ENCODE data around the gene GP1BA.

Gene GP1BA

DNA sequence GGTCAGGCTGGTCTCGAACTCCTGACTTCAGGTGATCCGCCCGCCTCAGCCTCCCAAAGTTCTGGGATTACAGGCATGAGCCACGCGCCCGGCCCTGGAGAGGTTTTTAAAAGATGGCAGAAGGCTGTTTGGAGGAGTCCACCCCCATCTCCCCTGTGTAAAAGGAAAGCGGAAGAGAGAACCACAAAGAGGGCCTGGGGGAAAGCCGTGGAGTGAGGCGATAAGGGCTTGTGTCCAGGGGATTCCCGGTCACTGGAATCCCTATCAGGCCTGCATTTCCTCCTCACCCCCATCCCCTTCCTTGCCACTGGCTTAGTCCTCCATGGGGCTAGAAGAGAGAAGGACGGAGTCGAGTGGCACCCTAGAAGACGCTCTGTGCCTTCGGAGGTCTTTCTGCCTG is at the start of gene GP1BA:
GP1BA (plus strand) TSS at position 315 of the 400 bp plus-strand sequence. CDS start 328 bp downstream, outside the sequence.
- no peaks in the 10 kb centered on the region for H3K9me2 ChIP-seq (replicated peaks; ENCODE audit: control insufficient read depth, low read length)
- H4K20me1 ChIP-seq (ENCODE audit: control insufficient read depth, insufficient read depth, low read depth, low read length) = no peaks in the 10 kb centered on the region; the same call in 1 of the 2 replicates
- no peaks in the 10 kb centered on the region for H3K27me3 ChIP-seq (ENCODE audit: control insufficient read depth, low read length)
- peaks cover 11% of the 10 kb centered on the region for H3K4me1 ChIP-seq (ENCODE audit: control insufficient read depth, low read length)
- H3F3A ChIP-seq (ENCODE audit: control insufficient read depth, insufficient read depth) = no peaks in the 10 kb centered on the region
- no peak within 1 kb of the TSS for H3K4me2 ChIP-seq (ENCODE audit: low read length)
- no peaks in the 10 kb centered on the region for H3K9me3 ChIP-seq (ENCODE audit: control insufficient read depth, insufficient read depth, low read length)
- no peak within 1 kb of the TSS for H3K27ac ChIP-seq (ENCODE audit: low read depth, low read length)
- TF ChIP-seq, protein P1, sequence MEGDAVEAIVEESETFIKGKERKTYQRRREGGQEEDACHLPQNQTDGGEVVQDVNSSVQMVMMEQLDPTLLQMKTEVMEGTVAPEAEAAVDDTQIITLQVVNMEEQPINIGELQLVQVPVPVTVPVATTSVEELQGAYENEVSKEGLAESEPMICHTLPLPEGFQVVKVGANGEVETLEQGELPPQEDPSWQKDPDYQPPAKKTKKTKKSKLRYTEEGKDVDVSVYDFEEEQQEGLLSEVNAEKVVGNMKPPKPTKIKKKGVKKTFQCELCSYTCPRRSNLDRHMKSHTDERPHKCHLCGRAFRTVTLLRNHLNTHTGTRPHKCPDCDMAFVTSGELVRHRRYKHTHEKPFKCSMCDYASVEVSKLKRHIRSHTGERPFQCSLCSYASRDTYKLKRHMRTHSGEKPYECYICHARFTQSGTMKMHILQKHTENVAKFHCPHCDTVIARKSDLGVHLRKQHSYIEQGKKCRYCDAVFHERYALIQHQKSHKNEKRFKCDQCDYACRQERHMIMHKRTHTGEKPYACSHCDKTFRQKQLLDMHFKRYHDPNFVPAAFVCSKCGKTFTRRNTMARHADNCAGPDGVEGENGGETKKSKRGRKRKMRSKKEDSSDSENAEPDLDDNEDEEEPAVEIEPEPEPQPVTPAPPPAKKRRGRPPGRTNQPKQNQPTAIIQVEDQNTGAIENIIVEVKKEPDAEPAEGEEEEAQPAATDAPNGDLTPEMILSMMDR (IDR thresholded peaks at IDR 0.05; ENCODE audit: low read depth, low read length, poor library complexity, severe bottlenecking) = no peak
- TF ChIP-seq EZH2phosphoT487 (IDR thresholded peaks at IDR 0.05; ENCODE audit: borderline replicate concordance, low read length) = no peak
- no peak within 1 kb of the TSS for H3K4me3 ChIP-seq (ENCODE audit: low read length)
- peaks cover 17% of the 10 kb centered on the region for H3K36me3 ChIP-seq (ENCODE audit: control insufficient read depth, low read length)
- H3K79me2 ChIP-seq (ENCODE audit: control insufficient read depth, low read length) = no peaks in the 10 kb centered on the region

GRCh38 chr17:4884489-4884888 is 47.6 kb upstream of the GP1BA start:
- Histone ChIP-seq H3K27me3 (ENCODE audit: control insufficient read depth, low read length) (no peaks in the 10 kb centered on the region), H3K9me2 (replicated peaks; ENCODE audit: control insufficient read depth, low read length) (no peaks in the 10 kb centered on the region), H4K20me1 (ENCODE audit: control insufficient read depth, insufficient read depth, low read depth, low read length) (0 out of 2 replicates have a peak, but pooled peaks cover 2% of the 10 kb centered on the region), H3K4me3 (ENCODE audit: low read length) (no peak overlapping the region), H3F3A (ENCODE audit: control insufficient read depth, insufficient read depth) (no peaks in the 10 kb centered on the region), H3K79me2 (ENCODE audit: control insufficient read depth, low read length) (no peaks in the 10 kb centered on the region), H3K27ac (ENCODE audit: low read depth, low read length) (no peak overlapping the region), H3K9me3 (ENCODE audit: control insufficient read depth, insufficient read depth, low read length) (no peaks in the 10 kb centered on the region), H3K4me1 (ENCODE audit: control insufficient read depth, low read length) (peaks cover 8% of the 10 kb centered on the region), H3K4me2 (ENCODE audit: low read length) (no peak overlapping the region), H3K36me3 (ENCODE audit: control insufficient read depth, low read length) (peaks cover 26% of the 10 kb centered on the region)
- TF ChIP-seq, protein P1 (IDR thresholded peaks at IDR 0.05; ENCODE audit: low read depth, low read length, poor library complexity, severe bottlenecking) = no peak
- no peak for TF ChIP-seq EZH2phosphoT487 (IDR thresholded peaks at IDR 0.05; ENCODE audit: borderline replicate concordance, low read length)

DNA sequence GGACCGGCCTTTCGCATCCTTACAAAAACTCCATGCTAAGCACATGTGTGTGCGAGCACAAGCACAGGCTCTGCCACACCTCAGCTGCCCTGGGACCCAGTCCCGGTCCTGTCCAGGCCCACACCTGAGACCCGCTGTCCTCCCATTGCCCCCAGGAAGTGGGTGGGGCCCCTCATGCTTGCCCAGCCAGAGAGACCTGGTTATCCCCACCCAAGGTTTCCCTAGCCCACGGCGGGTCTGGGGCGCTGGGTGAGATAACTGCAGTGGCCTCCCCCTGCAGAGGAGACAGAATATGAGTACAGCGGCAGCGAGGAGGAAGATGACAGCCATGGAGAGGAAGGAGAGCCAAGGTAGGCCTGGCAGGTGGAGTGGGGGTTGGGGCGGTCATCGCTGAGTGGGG is 45.2 kb upstream of the GP1BA start:
- TF ChIP-seq EZH2phosphoT487 (IDR thresholded peaks at IDR 0.05; ENCODE audit: borderline replicate concordance, low read length) = no peak
- TF ChIP-seq, protein P1 (IDR thresholded peaks at IDR 0.05; ENCODE audit: low read depth, low read length, poor library complexity, severe bottlenecking) = no peak
- Histone ChIP-seq H3K4me2 (ENCODE audit: low read length) (no peak overlapping the region), H4K20me1 (ENCODE audit: control insufficient read depth, insufficient read depth, low read depth, low read length) (0 out of 2 replicates have a peak, but pooled peaks cover under 1% of the 10 kb centered on the region), H3K79me2 (ENCODE audit: control insufficient read depth, low read length) (no peaks in the 10 kb centered on the region), H3K36me3 (ENCODE audit: control insufficient read depth, low read length) (peaks cover 42% of the 10 kb centered on the region), H3K9me2 (replicated peaks; ENCODE audit: control insufficient read depth, low read length) (no peaks in the 10 kb centered on the region), H3K27me3 (ENCODE audit: control insufficient read depth, low read length) (no peaks in the 10 kb centered on the region), H3F3A (ENCODE audit: control insufficient read depth, insufficient read depth) (no peaks in the 10 kb centered on the region), H3K9me3 (ENCODE audit: control insufficient read depth, insufficient read depth, low read length) (no peaks in the 10 kb centered on the region), H3K27ac (ENCODE audit: low read depth, low read length) (no peak overlapping the region), H3K4me1 (ENCODE audit: control insufficient read depth, low read length) (peaks cover 6% of the 10 kb centered on the region), H3K4me3 (ENCODE audit: low read length) (no peak overlapping the region)
